Measurements from ENCODE around the gene MSMB.
A peak's percentile ranks its signal among the peaks of the same experiment; 100 is the strongest.

MSMB gene

DNA sequence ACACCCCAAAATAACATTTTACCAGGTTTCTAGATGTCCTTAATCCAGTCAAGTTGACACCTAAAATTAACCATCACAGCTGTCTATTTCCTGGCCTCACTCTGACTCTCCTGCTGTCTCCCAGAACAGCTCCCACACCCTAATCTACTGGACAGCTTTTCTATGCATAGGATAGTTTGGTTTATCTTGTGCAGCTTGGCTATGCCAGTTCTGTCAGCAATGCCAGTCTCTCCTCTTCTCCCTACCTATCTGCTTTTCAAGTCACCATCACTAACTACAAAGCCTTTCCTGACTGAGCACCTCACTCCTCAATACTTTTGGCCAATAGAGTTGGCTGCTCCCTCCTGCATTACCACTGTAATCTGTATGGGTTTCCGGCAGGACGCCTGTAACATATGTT is 20.7 kb downstream of the MSMB start:
- POLR2A ChIA-PET: no interaction called here

DNA sequence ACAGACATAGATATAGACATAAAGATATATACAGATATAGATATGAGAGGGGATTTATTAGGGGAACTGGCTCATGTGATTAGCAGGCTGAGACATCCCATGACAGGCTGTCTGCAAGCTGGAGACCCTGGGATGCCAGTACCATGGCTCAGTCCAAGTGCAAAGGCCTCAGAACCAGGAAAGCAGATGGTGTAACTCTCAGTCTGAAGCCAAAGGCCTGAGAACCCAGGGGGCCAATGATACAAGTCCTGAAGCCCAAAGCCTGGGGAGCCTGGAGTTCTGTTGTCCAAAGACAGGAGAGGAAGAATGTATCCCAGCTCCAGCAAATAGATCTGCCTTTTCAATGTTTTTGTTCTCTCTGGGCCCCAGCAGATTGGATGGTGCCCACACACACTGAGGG is 21.1 kb downstream of the MSMB start:
- CTCF ChIA-PET: interaction anchor here (1.6 kb wide), 1 partner anchor 775 kb away, joined by 4 read pairs; no protein-coding TSS in a partner anchor
- POLR2A ChIA-PET: no interaction called here
- TF ChIP-seq, protein P1, sequence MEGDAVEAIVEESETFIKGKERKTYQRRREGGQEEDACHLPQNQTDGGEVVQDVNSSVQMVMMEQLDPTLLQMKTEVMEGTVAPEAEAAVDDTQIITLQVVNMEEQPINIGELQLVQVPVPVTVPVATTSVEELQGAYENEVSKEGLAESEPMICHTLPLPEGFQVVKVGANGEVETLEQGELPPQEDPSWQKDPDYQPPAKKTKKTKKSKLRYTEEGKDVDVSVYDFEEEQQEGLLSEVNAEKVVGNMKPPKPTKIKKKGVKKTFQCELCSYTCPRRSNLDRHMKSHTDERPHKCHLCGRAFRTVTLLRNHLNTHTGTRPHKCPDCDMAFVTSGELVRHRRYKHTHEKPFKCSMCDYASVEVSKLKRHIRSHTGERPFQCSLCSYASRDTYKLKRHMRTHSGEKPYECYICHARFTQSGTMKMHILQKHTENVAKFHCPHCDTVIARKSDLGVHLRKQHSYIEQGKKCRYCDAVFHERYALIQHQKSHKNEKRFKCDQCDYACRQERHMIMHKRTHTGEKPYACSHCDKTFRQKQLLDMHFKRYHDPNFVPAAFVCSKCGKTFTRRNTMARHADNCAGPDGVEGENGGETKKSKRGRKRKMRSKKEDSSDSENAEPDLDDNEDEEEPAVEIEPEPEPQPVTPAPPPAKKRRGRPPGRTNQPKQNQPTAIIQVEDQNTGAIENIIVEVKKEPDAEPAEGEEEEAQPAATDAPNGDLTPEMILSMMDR (IDR thresholded peaks at IDR 0.05; ENCODE audit: control extremely low read depth, extremely low read depth, low read depth, missing control alignments): no peak
- DNase-seq (ENCODE audit: extremely low spot score): no peak

More for the DNA sequence above, 20.7 kb downstream of the MSMB start:
- TF ChIP-seq, protein P1 (IDR thresholded peaks at IDR 0.05; ENCODE audit: control extremely low read depth, extremely low read depth, low read depth, missing control alignments): no peak
- CTCF ChIA-PET: interaction anchor here (1.1 to 4.9 kb wide), 2 partner anchors 7 to 561 kb away, joined by 3 to 56 read pairs; no protein-coding TSS in a partner anchor
- no peak for DNase-seq (ENCODE audit: extremely low spot score)

DNA sequence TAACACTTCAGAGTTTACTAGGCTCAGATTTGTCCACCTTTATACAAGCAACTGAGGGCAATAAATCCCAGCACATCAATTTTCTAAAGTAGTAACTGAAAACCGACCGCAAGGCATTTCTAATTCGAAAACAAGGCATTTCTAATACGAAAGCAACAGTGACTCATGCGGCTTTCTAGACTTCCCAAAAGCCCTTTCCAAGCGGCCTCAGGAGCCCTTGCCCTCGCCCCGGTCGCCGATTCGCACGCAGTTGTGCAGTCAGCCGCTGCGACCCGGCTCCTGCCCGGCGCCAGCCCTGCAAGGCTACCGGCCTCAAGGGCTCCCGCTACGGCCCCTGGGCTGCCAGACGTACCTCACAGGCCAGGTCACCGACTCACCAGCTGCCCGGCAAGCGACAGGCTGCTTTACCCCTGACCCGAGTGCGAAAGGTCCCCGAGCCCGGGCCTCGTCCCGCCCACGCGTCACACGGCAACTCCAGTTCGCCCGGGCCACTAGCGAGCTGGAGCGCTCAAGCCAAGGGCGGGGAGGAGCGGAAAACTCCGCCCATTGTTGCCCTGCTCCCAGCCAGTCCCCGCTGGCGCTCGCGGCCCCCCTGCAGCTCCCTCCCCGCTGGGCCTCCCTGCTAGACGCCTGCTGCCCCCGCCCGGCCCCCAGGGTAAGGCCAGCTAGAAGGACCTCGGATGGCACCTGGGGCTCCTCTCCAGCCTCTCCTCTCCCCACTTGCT is 22.9 kb downstream of the MSMB start:
- peak; percentile 89 for DNase-seq (ENCODE audit: extremely low spot score)
- ChIA-PET POLR2A (no interaction called here), CTCF (interaction anchor here (0.6 to 9.5 kb wide), 10 partner anchors 9 to 787 kb away, joined by 3 to 88 read pairs (median 4); no protein-coding TSS in a partner anchor)
- TF ChIP-seq, protein P1 (IDR thresholded peaks at IDR 0.05; ENCODE audit: control extremely low read depth, extremely low read depth, low read depth, missing control alignments): peak; percentile 62

DNA sequence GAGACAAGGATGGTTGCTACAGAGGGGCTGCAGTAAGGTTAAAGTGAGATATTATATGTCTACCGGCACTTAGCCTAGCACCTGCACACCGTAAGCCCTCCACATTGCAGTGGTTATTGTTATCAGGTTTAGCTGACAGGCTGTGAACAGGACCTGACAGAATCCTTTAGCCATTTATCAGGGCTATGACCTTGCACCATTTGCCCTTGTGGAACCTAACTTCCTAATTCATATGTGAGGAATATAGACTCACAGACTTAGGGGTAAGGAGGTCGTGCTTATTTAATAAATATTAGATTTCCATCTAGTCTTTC is 25.8 kb downstream of the MSMB start:
- no peak for DNase-seq (ENCODE audit: extremely low spot score)
- TF ChIP-seq, protein P1 (IDR thresholded peaks at IDR 0.05; ENCODE audit: control extremely low read depth, extremely low read depth, low read depth, missing control alignments): no peak
- CTCF ChIA-PET: interaction anchor here (0.7 to 9.5 kb wide), 3 partner anchors 8 to 16 kb away, joined by 3 to 88 read pairs (median 56); partner anchors contain the start of gene NCOA4
- POLR2A ChIA-PET: no interaction called here

DNA sequence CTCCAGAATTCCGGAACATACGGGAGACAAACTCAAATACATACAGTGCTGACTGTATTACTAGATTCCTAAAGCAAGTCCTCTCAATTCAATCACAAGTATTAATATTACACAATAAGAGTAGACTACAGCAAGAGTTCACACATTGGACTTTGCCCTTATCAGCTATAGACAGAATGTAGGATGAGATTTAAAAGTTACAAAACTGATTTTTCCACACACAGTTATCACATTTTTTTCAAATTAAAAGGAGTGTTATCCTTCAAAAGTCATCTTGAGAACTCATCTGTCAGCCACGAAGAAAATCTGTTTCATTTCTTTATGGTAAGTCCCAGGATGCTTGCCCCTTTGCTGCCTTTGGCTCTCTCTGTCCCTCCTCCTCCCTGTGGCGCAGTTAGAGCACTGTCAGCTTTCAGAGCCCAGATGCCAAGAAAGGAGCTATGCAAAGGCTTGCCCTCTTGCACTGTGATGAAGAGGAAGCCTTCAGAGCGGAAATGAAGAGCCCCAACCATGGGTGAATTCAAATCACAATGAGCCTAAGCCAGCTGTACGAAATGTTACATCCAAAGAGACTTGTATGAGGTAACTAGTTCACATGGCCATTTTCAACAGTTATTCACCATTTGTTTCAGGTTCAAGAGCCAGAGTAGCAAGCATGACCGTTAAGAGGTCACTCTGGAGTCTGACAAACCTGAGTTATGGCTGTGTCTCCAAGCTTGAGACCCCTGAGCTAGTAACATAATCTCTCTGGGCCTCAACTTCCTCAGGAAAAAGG is 26.3 kb downstream of the MSMB start:
- ChIA-PET POLR2A (no interaction called here), CTCF (interaction anchor here (0.7 to 9.5 kb wide), 5 partner anchors 8 to 784 kb away, joined by 3 to 88 read pairs (median 3); partner anchors contain the start of gene NCOA4)
- TF ChIP-seq, protein P1 (IDR thresholded peaks at IDR 0.05; ENCODE audit: control extremely low read depth, extremely low read depth, low read depth, missing control alignments): no peak

DNA sequence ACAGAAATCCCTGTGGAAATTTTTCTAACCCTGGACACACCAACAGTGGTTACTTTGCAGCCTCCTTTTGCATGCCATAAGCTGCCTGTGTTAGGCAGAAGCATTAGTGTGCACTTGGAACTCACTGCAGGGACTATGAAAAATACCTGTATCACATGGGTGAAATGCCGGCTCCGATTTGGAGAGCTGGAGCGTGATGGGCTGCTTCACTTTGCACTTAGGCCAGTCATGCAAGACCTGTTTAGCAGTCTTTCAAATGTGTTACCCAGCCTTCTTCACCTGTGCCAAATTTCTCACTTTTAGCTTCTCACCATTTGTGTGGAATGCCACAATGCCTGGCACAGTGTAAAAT is 26.9 kb downstream of the MSMB start:
- DNase-seq (ENCODE audit: extremely low spot score): no peak
- TF ChIP-seq, protein P1 (IDR thresholded peaks at IDR 0.05; ENCODE audit: control extremely low read depth, extremely low read depth, low read depth, missing control alignments): no peak
- ChIA-PET POLR2A (no interaction called here), CTCF (interaction anchor here (0.7 to 9.5 kb wide), 4 partner anchors 9 to 784 kb away, joined by 3 to 88 read pairs (median 30); partner anchors contain the start of gene NCOA4)

More for the DNA sequence above, 26.3 kb downstream of the MSMB start:
- DNase-seq (ENCODE audit: extremely low spot score): no peak

Measured in GM10248 (cell line).